NCI-H2107 treated with DMSO at 0.1 percent for 48 hours (cell line): Measurements from ENCODE around the gene NMT1.
A peak's percentile ranks its signal among the peaks of the same experiment; 100 is the strongest.
"Not testable (repeated sequence)": the region's sequence is repeated elsewhere in the genome, so short reads cannot be mapped to it uniquely, and the experiment has no call there.

Experiments used
- DNase-seq: peaks from one replicate; lab custom pipeline; 2025; ENCODE audit not compliant: unreplicated experiment; lab: John Stamatoyannopoulos, UW

NMT1 gene

GRCh38 chr17:45036691-45037090 lies 24.4 kb upstream of the NMT1 start:
- no peak for DNase-seq

- no peak for DNase-seq
Observed at GRCh38 chr17:45038728-45039634, 22.1 kb upstream of the NMT1 start.

GRCh38 chr17:45040459-45040858 lies 20.7 kb upstream of the NMT1 start:
- DNase-seq: no peak

GRCh38 chr17:45042346-45043120 lies 18.6 kb upstream of the NMT1 start:
- no peak for DNase-seq

- no peak for DNase-seq
Observed at GRCh38 chr17:45043813-45044540, 17.1 kb upstream of the NMT1 start.

- peak; percentile 21 for DNase-seq
Observed at GRCh38 chr17:45046537-45047125, 14.5 kb upstream of the NMT1 start.

- no peak for DNase-seq
Observed at GRCh38 chr17:45048795-45049563, 12.1 kb upstream of the NMT1 start.

GRCh38 chr17:45050481-45051059 lies 10.5 kb upstream of the NMT1 start:
- no peak for DNase-seq

- DNase-seq: peak; percentile 76
Observed at GRCh38 chr17:45051060-45051719, 9.9 kb upstream of the NMT1 start, which contains the start of gene DCAKD. Gene DCAKD (minus strand): TSS chr17:45051632. CDS start chr17:45034885, 16,747 bp downstream.

GRCh38 chr17:45051720-45052051 lies 9.4 kb upstream of the NMT1 start:
- not testable (repeated sequence) for DNase-seq

- peak; percentile 29 for DNase-seq
Observed at GRCh38 chr17:45052052-45052772, 8.9 kb upstream of the NMT1 start.

- DNase-seq: no peak
Observed at GRCh38 chr17:45060382-45060796, 728 bp upstream of the NMT1 start.

- DNase-seq: no peak
Observed at GRCh38 chr17:45061606-45062205, 589 bp downstream of the NMT1 start.

- no peak for DNase-seq
Observed at GRCh38 chr17:45063198-45063597, 2.1 kb downstream of the NMT1 start.

- DNase-seq: no peak
Observed at GRCh38 chr17:45067637-45068036, 6.5 kb downstream of the NMT1 start.

- DNase-seq: no peak
Observed at GRCh38 chr17:45070001-45070400, 8.9 kb downstream of the NMT1 start.

GRCh38 chr17:45070809-45071208 lies 9.7 kb downstream of the NMT1 start:
- no peak for DNase-seq

GRCh38 chr17:45073414-45074070 lies 12.4 kb downstream of the NMT1 start:
- no peak for DNase-seq
